ENCODE data around the gene POLE4. TPM values are rescaled to one million over a fixed set of nuclear protein-coding genes. Genes with fewer than 3 reads are reported as not detected.

Gene POLE4
- total and polyA plus RNA-seq, 2 donors (not counting 1 experiment from before 2014, with no cell fraction given) = 23.3 to 53.3 TPM

- 100% methylated on average over 5 of the region's 7 CpGs for WGBS (ENCODE audit: insufficient coverage)
- Mint-ChIP-seq H3K27me3 (no peaks in the 10 kb centered on the region), H3K9me3 (ENCODE audit: insufficient read depth) (no peaks in the 10 kb centered on the region), H3K4me1 (peaks cover 10% of the 10 kb centered on the region), H3K27ac (no peak overlapping the region), H3K4me3 (no peak overlapping the region)
- no peaks in the 10 kb centered on the region for H3K79me2 ChIP-seq (ENCODE audit: control insufficient read depth, insufficient read depth, low read length)
- ATAC-seq (ENCODE audit: low read depth) = no peak
- no peaks in the 10 kb centered on the region for H4K20me1 ChIP-seq (ENCODE audit: control insufficient read depth, insufficient read depth, low read length, poor library complexity, severe bottlenecking)
- H3K9me3 ChIP-seq (ENCODE audit: control extremely low read depth in 1 of 3, control insufficient read depth in 2 of 3, insufficient read depth in 1 of 3, low read length in 2 of 3) = no peaks in the 10 kb centered on the region
- no peak overlapping the region for H3K4me2 ChIP-seq (replicated peaks; ENCODE audit: low read depth, low read length, poor library complexity, severe bottlenecking)
- ChIA-PET CTCF (no interaction called here), POLR2A (no interaction called here)
- no peak overlapping the region for H3K9ac ChIP-seq (ENCODE audit: low read length)
- no peak overlapping the region for H3K4me3 ChIP-seq (ENCODE audit: control extremely low read depth in 1 of 5, extremely low read depth in 1 of 5, insufficient read depth in 1 of 5, low read depth in 2 of 5, low read length in 4 of 5)
- H3K27ac ChIP-seq (ENCODE audit: low read length in 2 of 2) = no peak overlapping the region
- intact Hi-C loops (cut with micrococcal nuclease) = no loop called here
- H3K27me3 ChIP-seq (replicated peaks in 1 of 4; ENCODE audit: control extremely low read depth in 1 of 4, control insufficient read depth in 3 of 4, insufficient read depth in 4 of 4, low read length in 3 of 4) = no peaks in the 10 kb centered on the region
- peaks cover 6 to 7% of the 10 kb centered on the region in 2 donors for H3K4me1 ChIP-seq (ENCODE audit: control insufficient read depth in 2 of 2, insufficient read depth in 2 of 2, low read length in 2 of 2)
- peaks cover 0 to 2% of the 10 kb centered on the region in 2 experiments for H3K36me3 ChIP-seq (replicated peaks in 1 of 2; ENCODE audit: control extremely low read depth in 1 of 2, control insufficient read depth in 1 of 2, extremely low read depth in 1 of 2, insufficient read depth in 2 of 2, low read length in 1 of 2)
- TF ChIP-seq EZH2 (IDR thresholded peaks at IDR 0.05; ENCODE audit: borderline replicate concordance, insufficient read depth, low read depth, low read length, poor library complexity, severe bottlenecking) = no peak
- no peak for TF ChIP-seq CTCF (IDR thresholded peaks at IDR 0.05)
- H2AFZ ChIP-seq (ENCODE audit: insufficient read depth, low read depth, low read length, poor library complexity, severe bottlenecking) = no peak overlapping the region
- no peak for DNase-seq
Measured at GRCh38 chr2:74975016-74975415, 16.6 kb downstream of the POLE4 start.

GRCh38 chr2:74979844-74980243 lies 21.4 kb downstream of the POLE4 start:
- Histone ChIP-seq H3K27ac (ENCODE audit: low read length in 2 of 2) (no peak overlapping the region), H3K4me2 (replicated peaks; ENCODE audit: low read depth, low read length, poor library complexity, severe bottlenecking) (peak overlapping the region; percentile 41), H3K9me3 (ENCODE audit: control extremely low read depth in 1 of 3, control insufficient read depth in 2 of 3, insufficient read depth in 1 of 3, low read length in 2 of 3) (no peaks in the 10 kb centered on the region), H3K9ac (ENCODE audit: low read length) (no peak overlapping the region), H3K4me3 (ENCODE audit: control extremely low read depth in 1 of 5, extremely low read depth in 1 of 5, insufficient read depth in 1 of 5, low read depth in 2 of 5, low read length in 4 of 5) (no peak overlapping the region), H3K36me3 (replicated peaks in 1 of 2; ENCODE audit: control extremely low read depth in 1 of 2, control insufficient read depth in 1 of 2, extremely low read depth in 1 of 2, insufficient read depth in 2 of 2, low read length in 1 of 2) (peaks cover 0 to 2% of the 10 kb centered on the region in 2 experiments), H2AFZ (ENCODE audit: insufficient read depth, low read depth, low read length, poor library complexity, severe bottlenecking) (no peak overlapping the region), H4K20me1 (ENCODE audit: control insufficient read depth, insufficient read depth, low read length, poor library complexity, severe bottlenecking) (no peaks in the 10 kb centered on the region), H3K79me2 (ENCODE audit: control insufficient read depth, insufficient read depth, low read length) (no peaks in the 10 kb centered on the region), H3K27me3 (replicated peaks in 1 of 4; ENCODE audit: control extremely low read depth in 1 of 4, control insufficient read depth in 3 of 4, insufficient read depth in 4 of 4, low read length in 3 of 4) (no peaks in the 10 kb centered on the region), H3K4me1 (ENCODE audit: control insufficient read depth in 2 of 2, insufficient read depth in 2 of 2, low read length in 2 of 2) (peaks cover 12% of the 10 kb centered on the region in 2 donors)
- ChIA-PET POLR2A (no interaction called here), CTCF (no interaction called here)
- H3K4me1 Mint-ChIP-seq = peaks cover 23% of the 10 kb centered on the region
- H3K27ac Mint-ChIP-seq = no peak overlapping the region
- TF ChIP-seq CTCF (IDR thresholded peaks at IDR 0.05) (no peak), EZH2 (IDR thresholded peaks at IDR 0.05; ENCODE audit: borderline replicate concordance, insufficient read depth, low read depth, low read length, poor library complexity, severe bottlenecking) (no peak)
- H3K9me3 Mint-ChIP-seq (ENCODE audit: insufficient read depth) = no peaks in the 10 kb centered on the region
- ATAC-seq (ENCODE audit: low read depth) (peak; percentile 31), DNase-seq (no peak)
- intact Hi-C loops (cut with micrococcal nuclease) = no loop called here
- no peak overlapping the region for H3K4me3 Mint-ChIP-seq
- no peaks in the 10 kb centered on the region for H3K27me3 Mint-ChIP-seq

All from B cell (primary cell).